Glomerular endothelial cell (primary cell): ENCODE measurements around the gene PSMB10. TPM values are rescaled to one million over a fixed set of nuclear protein-coding genes. Genes with fewer than 3 reads are reported as not detected.

ENCODE experiments used
- DNase-seq: peaks from one replicate; pipeline ENCODE4 v3.0.0-alpha.2; 2011; ENCODE audit warnings: low read depth, low spot score; ENCODE audit errors: extremely low read depth
- total RNA-seq: library from RNA; depleted of rRNA; stranded (reverse); fragments of >200 nt; gene quantifications from 2 replicates; pipeline ENCODE4 v1.2.3, GENCODE V29; 2015

PSMB10 gene
- total RNA-seq, 1 donor from 2014 or later, result 70.6 TPM

- DNase-seq, result no peak
Measured at GRCh38 chr16:67964477-67965131, 28.0 kb upstream of the PSMB10 start.

GRCh38 chr16:67963662-67964321, 27.1 kb upstream of the PSMB10 start:
- no peak for DNase-seq

- no peak for DNase-seq
Measured at GRCh38 chr16:67963292-67963661, 26.6 kb upstream of the PSMB10 start.

GRCh38 chr16:67962135-67962534, 25.5 kb upstream of the PSMB10 start:
- DNase-seq, result no peak

- no peak for DNase-seq
Measured at GRCh38 chr16:67961551-67961957, 24.9 kb upstream of the PSMB10 start.

GRCh38 chr16:67959536-67960329, 23.1 kb upstream of the PSMB10 start:
- no peak for DNase-seq

- DNase-seq, result no peak
Measured at GRCh38 chr16:67957622-67958021, 21.0 kb upstream of the PSMB10 start.

GRCh38 chr16:67954421-67955196, 18.0 kb upstream of the PSMB10 start:
- DNase-seq, result no peak

- no peak for DNase-seq
Measured at GRCh38 chr16:67953641-67954375, 17.2 kb upstream of the PSMB10 start.

- no peak for DNase-seq
Measured at GRCh38 chr16:67951485-67951884, 14.8 kb upstream of the PSMB10 start.

GRCh38 chr16:67950335-67950843, 13.7 kb upstream of the PSMB10 start:
- DNase-seq, result no peak

- no peak for DNase-seq
Measured at GRCh38 chr16:67949645-67950044, 13.0 kb upstream of the PSMB10 start.

GRCh38 chr16:67948015-67948414, 11.4 kb upstream of the PSMB10 start:
- no peak for DNase-seq

- DNase-seq, result no peak
Measured at GRCh38 chr16:67946966-67947558, 10.4 kb upstream of the PSMB10 start.

- no peak for DNase-seq
Measured at GRCh38 chr16:67946128-67946569, 9.5 kb upstream of the PSMB10 start.

- DNase-seq, result no peak
Measured at GRCh38 chr16:67945392-67945933, 8.8 kb upstream of the PSMB10 start.

- no peak for DNase-seq
Measured at GRCh38 chr16:67944690-67945391, 8.2 kb upstream of the PSMB10 start.

- no peak for DNase-seq
Measured at GRCh38 chr16:67943619-67944504, 7.2 kb upstream of the PSMB10 start, which contains the start of gene LCAT. TSS of gene LCAT (minus strand) at chr16:67944120. CDS start at chr16:67944101, 19 bp downstream.
